ENCODE results near the gene CELSR3.

The CELSR3 gene

GRCh38 chr3:48600711-48601621, 61.7 kb downstream of the CELSR3 start:
- DNase-seq (ENCODE audit: low read depth in 2 of 2, low spot score in 1 of 2), result no peak

GRCh38 chr3:48599509-48600285, 63.0 kb downstream of the CELSR3 start:
- DNase-seq (ENCODE audit: low read depth in 2 of 2, low spot score in 1 of 2), result no peak

DNA sequence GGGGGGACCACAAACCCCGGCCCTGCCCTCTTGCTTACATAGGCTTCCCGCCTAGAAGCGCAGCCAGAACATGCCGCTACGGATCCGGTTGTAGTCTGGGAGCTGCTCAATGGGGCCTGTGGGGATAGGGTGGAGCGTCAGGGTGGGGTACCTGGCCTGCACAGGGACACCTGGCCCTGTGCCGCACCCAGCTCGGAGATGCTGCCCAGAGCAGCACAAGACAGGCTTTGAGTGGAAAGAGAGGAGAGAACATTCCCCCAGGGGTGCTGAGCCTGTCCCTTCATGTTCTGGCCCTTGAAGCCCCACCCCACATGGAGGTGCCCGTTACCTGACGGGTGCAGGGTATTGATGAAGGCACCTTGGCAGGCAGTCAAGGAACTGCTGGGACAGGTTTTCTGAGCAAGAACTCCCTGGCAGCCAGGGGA, 63.6 kb downstream of the CELSR3 start:
- no peak for DNase-seq (ENCODE audit: low read depth in 2 of 2, low spot score in 1 of 2)

- no peak for DNase-seq (ENCODE audit: low read depth in 2 of 2, low spot score in 1 of 2)
Measured at GRCh38 chr3:48598323-48599076, 64.2 kb downstream of the CELSR3 start.

GRCh38 chr3:48597408-48597800, 65.3 kb downstream of the CELSR3 start:
- no peak for DNase-seq (ENCODE audit: low read depth in 2 of 2, low spot score in 1 of 2)

DNA sequence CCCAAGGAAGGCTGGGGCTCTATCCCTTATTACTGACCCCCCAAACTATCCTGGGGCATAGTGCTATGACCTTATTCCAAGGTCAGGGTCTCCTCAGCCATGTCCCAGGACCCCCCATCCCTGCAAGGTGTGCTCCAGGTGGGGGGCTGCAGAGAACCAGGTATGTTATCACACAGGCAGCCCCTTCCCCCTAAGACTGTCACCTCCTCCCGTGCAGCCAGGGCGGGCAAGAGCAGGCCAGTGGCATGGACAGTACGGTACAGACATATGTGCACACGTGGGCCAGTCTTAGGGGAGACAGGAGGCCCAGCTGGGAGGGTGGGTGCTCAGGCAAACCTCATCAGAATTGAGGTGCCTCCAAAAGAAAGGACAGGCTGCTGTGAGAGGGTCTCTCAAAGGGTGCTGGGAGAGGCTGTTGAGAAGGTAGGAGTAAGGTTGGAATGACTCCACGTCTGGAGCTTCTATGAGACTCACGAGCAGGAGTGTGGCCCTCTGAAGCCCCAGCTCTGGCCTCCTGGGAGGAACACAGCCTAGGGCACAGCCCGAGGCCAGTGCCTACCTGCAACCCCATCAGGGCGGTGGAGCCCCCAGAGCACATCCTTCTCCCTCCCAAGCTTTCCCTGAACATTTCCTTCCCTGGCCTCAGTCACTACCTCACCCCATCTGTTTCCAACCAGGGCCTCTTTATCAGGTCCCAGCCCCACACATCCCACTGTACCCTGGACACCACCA, 65.8 kb downstream of the CELSR3 start:
- no peak for DNase-seq (ENCODE audit: low read depth in 2 of 2, low spot score in 1 of 2)

- no peak for DNase-seq (ENCODE audit: low read depth in 2 of 2, low spot score in 1 of 2)
Measured at GRCh38 chr3:48596157-48596556, 66.5 kb downstream of the CELSR3 start.

DNA sequence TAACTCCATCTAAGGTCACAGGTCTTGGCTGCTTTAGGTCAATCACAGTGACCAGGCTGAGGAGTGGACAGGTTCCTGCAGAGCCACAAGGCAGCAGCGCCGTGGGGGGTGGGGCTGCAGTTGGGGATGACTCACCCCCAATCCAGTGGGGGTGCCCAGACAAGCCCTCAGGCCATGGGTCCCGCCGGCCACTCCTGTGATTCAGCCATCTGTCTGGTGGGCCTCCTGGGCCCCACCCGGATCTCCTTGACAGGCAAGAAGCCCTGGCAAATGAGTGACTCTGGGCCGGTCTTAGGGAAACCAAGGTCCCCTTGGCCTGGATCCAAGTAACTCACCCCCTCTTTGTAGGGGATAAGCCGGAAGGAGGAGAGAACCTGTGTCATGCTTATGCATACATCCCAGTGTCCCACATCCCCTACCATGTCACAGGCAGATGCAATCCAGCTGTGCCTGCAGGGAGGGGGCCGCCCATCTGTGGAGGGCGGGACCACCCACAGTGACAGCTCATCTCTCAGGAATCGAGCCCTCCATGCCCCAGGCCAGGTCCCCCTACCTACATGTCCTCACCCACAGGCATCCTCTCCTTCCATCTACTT, 67.1 kb downstream of the CELSR3 start:
- no peak for DNase-seq (ENCODE audit: low read depth in 2 of 2, low spot score in 1 of 2)

GRCh38 chr3:48595075-48595525, 67.6 kb downstream of the CELSR3 start, which contains the start of gene COL7A1:
Gene COL7A1, minus strand, starts transcription at chr3:48595329. Its CDS starts 170 bp downstream, at chr3:48595159.
- DNase-seq (ENCODE audit: low read depth in 2 of 2, low spot score in 1 of 2), result no peak

- DNase-seq (ENCODE audit: low read depth in 2 of 2, low spot score in 1 of 2), result no peak
Measured at GRCh38 chr3:48594417-48595049, 68.2 kb downstream of the CELSR3 start.

DNA sequence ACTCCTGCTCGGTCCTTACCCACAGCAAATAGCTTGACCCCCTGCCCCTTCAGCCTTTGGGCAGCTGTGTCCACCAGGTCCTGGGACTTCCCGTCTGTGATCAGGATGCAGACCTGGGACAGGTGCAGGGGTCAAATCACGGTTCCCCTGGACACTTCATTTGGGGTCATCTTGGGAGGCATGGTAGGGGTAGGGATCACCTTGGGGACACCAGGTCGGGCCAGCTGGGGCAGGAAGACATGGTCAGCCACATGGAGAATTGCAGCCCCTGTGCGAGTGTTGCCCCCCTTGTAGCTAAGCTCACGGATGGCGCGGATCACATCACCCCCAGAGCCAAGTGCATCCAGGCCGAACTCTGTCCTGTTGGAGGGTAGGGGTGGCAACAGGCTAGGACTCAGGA, 69.3 kb downstream of the CELSR3 start:
- no peak for DNase-seq (ENCODE audit: low read depth in 2 of 2, low spot score in 1 of 2)

- DNase-seq (ENCODE audit: low read depth in 2 of 2, low spot score in 1 of 2), result no peak
Measured at GRCh38 chr3:48592519-48593087, 70.1 kb downstream of the CELSR3 start.

GRCh38 chr3:48591886-48592518, 70.7 kb downstream of the CELSR3 start:
- DNase-seq (ENCODE audit: low read depth in 2 of 2, low spot score in 1 of 2), result no peak

GRCh38 chr3:48591436-48591835, 71.2 kb downstream of the CELSR3 start:
- DNase-seq (ENCODE audit: low read depth in 2 of 2, low spot score in 1 of 2), result no peak

GRCh38 chr3:48588230-48588629, 74.5 kb downstream of the CELSR3 start:
- no peak for DNase-seq (ENCODE audit: low read depth in 2 of 2, low spot score in 1 of 2)

DNA sequence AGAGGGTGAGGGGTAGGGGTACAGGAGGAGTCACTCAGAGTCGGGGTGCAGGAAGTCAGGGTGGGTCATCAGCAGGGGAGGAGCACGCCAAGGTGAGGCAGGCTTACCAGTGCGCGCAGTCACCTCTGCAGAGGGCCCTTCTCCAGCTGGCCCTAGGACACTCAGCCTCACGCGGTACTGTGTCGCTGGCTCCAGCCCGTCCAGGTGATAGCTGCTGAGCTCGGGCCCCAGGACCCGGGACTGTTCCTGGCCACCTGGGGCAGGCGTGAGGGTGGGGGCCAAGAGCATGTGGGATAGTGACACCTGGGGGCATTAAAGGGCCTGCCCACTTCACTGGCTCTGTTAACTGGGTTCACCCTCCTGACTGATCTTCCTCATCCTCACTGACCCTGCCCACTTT, 75.0 kb downstream of the CELSR3 start:
- DNase-seq (ENCODE audit: low read depth in 2 of 2, low spot score in 1 of 2), result no peak

All from stimulated activated CD8-positive, alpha-beta memory T cell treated with anti-CD3 and anti-CD28 coated beads, Interleukin-4, amount 100 ng/mL, for 4 hours (primary cell).